Testis (tissue), 3 donors: Measurements from ENCODE around the gene HOXA6. TPM values are rescaled to one million over a fixed set of nuclear protein-coding genes. Genes with fewer than 3 reads are reported as not detected.
A peak's percentile ranks its signal among the peaks of the same experiment; 100 is the strongest.

Experiments used
- DNase-seq: peaks from one replicate; pipeline ENCODE4 v3.0.0-alpha.2; 2019
- H3K27ac ChIP-seq, 2 donors: fragments of 200-600 bp; sonication (generic); one replicate each; pipeline ENCODE4 v1.5.1; 2019
- H3K27me3 ChIP-seq: fragments of 200-600 bp; sonication (generic); one replicate; pipeline ENCODE4 v1.5.1; 2019
- H3K36me3 ChIP-seq: fragments of 200-600 bp; sonication (generic); one replicate; pipeline ENCODE4 v1.5.1; 2017; ENCODE audit warnings: low read depth; ENCODE audit errors: missing control alignments
- H3K4me1 ChIP-seq: fragments of 200-600 bp; sonication (generic); one replicate; pipeline ENCODE4 v1.5.1; 2019
- H3K4me3 ChIP-seq, 2 donors: fragments of 200-600 bp; sonication (generic); one replicate each; pipeline ENCODE4 v1.5.1; 2017 to 2019
- H3K9me3 ChIP-seq: fragments of 200-600 bp; sonication (generic); one replicate; pipeline ENCODE4 v1.5.1; 2017
- CTCF ChIP-seq, 3 experiments: fragments of 450-650 bp in 2 of 3; fragments of 200-600 bp in 1 of 3; sonication (generic) in 1 of 3; IDR thresholded peaks; one replicate each; pipeline ENCODE4 v1.5.1; 2016 to 2019; ENCODE audit warnings: antibody characterized with exemption in 3 of 3, mild to moderate bottlenecking in 2 of 3, moderate library complexity in 1 of 3
- POLR2A ChIP-seq: fragments of 450-650 bp; IDR thresholded peaks from one replicate; pipeline ENCODE4 v1.6.1; 2017; ENCODE audit warnings: antibody characterized with exemption, mild to moderate bottlenecking, moderate library complexity
- WGBS, 2 donors: methylation state at CpG; one replicate each; pipeline ENCODE4 v1.1.5; 2018; 5-methylcytosine and 5-hydroxymethylcytosine counted together
- intact Hi-C: fragments of 100-400 bp; cut with DNase I; formaldehyde crosslinking; loops from one replicate; pipeline ENCODE4 v1.15.1; 2023; ENCODE audit warnings: low total_unique reads
- polyA plus RNA-seq: library from polyadenylated mRNA; stranded (reverse); fragments of 350-450 nt; fragmentation: Illumina TruSeq; extraction: RNeasy Lipid Tissue Mini Kit (QIAGEN cat#74804); gene quantifications from one replicate; pipeline ENCODE4 v1.2.3, GENCODE V29; 2014; ENCODE audit warnings: low read depth, low replicate concordance; ENCODE audit not compliant: insufficient read depth
- total RNA-seq, 2 donors: library from RNA; depleted of rRNA; stranded (reverse); fragments of >200 nt; gene quantifications; one replicate each; pipeline ENCODE4 v1.2.3, GENCODE V29; 2016

HOXA6 gene
- total and polyA plus RNA-seq, 3 donors from 2014 or later, result 0.37 TPM; not detected in 2

GRCh38 chr7:27134392-27134791 is 13.2 kb downstream of the HOXA6 start:
- Histone ChIP-seq H3K4me1 (no peaks in the 10 kb centered on the region), H3K36me3 (no peaks in the 10 kb centered on the region), H3K9me3 (no peaks in the 10 kb centered on the region), H3K4me3 (no peak overlapping the region), H3K27me3 (no peaks in the 10 kb centered on the region), H3K27ac (no peak overlapping the region)
- WGBS, 2 donors, result 55 to 82% methylated on average over 2 of the region's 2 CpGs
- no peak for DNase-seq
- TF ChIP-seq POLR2A (no peak), CTCF (IDR thresholded peaks at IDR 0.05) (no peak)
- intact Hi-C loops, result no loop called here

DNA sequence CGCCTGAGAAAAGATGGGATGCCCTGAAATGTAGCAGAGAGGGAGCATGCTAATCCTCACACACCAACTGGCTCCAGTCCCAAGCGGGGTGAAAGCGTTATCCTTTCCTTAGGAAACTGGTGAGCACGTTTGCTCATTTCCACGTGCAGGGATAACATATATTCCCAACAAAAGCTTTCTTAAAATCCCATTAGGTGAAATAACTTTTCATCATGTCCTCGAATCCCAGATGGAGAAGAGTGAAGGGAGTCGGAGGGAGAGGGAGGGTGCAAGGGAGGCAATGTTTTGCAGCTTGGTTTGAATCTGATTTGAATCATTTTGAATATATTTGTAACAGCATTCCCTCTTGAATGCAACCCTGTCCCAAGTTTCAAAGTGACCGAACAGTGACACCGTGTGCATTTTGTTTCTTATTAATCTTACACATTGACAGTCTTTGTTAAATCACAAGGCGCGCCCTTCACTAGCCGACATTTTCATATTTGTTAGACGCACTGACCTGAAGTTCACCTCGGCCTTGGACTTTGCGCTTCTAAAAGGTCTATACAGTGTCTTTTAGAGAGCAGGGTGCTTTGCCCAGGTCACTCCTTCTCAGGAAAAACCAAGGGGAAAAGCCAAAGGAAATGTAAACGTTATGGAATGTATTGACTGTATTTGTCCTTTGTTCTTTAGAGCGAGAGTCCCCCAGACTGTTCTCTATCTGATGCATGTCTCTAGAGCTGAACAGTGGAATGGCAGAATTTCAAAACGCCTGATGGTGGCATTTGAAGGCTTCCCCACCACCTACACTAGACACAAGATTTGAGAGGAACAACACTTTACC is 14.0 kb downstream of the HOXA6 start:
- no peak for TF ChIP-seq POLR2A
- no peak for TF ChIP-seq CTCF (IDR thresholded peaks at IDR 0.05)

DNA sequence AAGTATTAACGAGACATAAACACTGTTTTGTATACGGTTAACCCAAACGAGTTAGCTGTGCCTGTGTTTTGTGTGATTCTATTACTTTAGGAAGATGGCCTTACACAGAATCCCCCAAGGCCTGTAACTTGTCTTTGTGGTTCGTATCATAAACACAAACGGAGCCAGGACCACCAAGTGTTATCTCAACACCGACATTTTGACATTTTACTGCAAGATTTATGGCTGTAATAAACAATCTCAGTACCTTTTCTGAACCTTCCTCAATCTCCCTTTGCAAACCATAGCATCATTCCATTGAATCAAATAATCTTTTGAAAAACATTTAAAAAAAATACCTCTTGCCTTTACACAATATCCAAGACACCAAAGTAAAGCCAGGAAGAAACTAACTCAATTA is 14.6 kb downstream of the HOXA6 start:
- H3K36me3 ChIP-seq, result no peaks in the 10 kb centered on the region
- intact Hi-C loops, result no loop called here
- 51 to 60% methylated on average over 6 of the region's 6 CpGs for WGBS, 2 donors
- H3K27ac ChIP-seq, result no peak overlapping the region
- H3K4me1 ChIP-seq, result no peaks in the 10 kb centered on the region
- no peak for DNase-seq
- H3K4me3 ChIP-seq, result no peak overlapping the region
- H3K9me3 ChIP-seq, result no peaks in the 10 kb centered on the region
- no peaks in the 10 kb centered on the region for H3K27me3 ChIP-seq
- TF ChIP-seq CTCF (IDR thresholded peaks at IDR 0.05), result no peak

More for the DNA sequence above, 14.0 kb downstream of the HOXA6 start:
- no peak overlapping the region for H3K4me3 ChIP-seq
- H3K36me3 ChIP-seq, result no peaks in the 10 kb centered on the region
- no peaks in the 10 kb centered on the region for H3K4me1 ChIP-seq
- no peak overlapping the region for H3K27ac ChIP-seq
- 52 to 54% methylated on average over 18 of the region's 18 CpGs for WGBS, 2 donors
- no peaks in the 10 kb centered on the region for H3K27me3 ChIP-seq
- intact Hi-C loops, result no loop called here
- peak; percentile 11 for DNase-seq
- H3K9me3 ChIP-seq, result no peaks in the 10 kb centered on the region

DNA sequence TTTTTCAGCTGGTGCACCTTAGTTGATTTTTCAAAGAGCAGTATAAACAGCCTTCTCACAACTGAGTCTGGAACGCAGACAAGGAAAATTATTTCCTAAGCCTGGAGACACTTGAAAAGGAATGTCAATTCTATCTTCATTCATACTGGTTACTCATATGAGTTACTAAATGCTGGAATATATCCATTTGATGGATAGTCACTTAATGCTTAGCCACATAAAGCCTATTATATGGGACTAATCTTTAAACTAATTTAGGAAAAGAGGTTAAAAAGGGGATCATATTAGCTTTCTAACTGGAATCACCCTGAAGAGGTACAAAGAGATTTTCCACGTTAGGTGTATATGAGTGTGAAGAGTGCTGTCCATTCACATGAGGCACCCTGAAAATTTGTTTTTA is 15.4 kb downstream of the HOXA6 start:
- H3K27me3 ChIP-seq, result no peaks in the 10 kb centered on the region
- no peaks in the 10 kb centered on the region for H3K4me1 ChIP-seq
- 73 to 76% methylated on average over 2 of the region's 2 CpGs for WGBS, 2 donors
- no peak for DNase-seq
- no peak for TF ChIP-seq POLR2A
- no peak for TF ChIP-seq CTCF (IDR thresholded peaks at IDR 0.05)
- H3K4me3 ChIP-seq, result no peak overlapping the region
- no peaks in the 10 kb centered on the region for H3K36me3 ChIP-seq
- intact Hi-C loops, result no loop called here
- H3K9me3 ChIP-seq, result no peaks in the 10 kb centered on the region
- H3K27ac ChIP-seq, result no peak overlapping the region

DNA sequence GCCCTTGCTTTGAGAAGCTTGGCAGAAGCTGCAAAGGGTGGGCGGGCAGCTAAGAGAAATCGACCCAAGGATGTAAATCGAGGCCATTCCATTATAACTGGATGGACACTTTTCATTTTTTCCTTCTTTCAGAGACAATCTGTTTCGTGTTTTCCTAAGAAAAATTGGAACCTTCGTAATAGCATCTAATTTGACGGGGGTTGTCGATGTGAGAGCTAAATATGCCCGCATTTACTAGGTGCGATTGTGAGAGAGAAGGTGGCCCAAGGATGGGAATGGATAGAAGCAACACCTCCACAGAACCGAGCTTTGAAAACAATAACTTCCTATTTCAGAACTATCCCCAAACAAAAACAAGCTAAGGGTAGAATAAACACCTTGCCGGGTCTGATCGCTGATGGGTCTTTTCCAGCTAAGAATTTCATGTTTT is 16.2 kb downstream of the HOXA6 start:
- WGBS, 2 donors, result 26% methylated on average over 12 of the region's 12 CpGs
- H3K4me1 ChIP-seq, result no peaks in the 10 kb centered on the region
- intact Hi-C loops, result no loop called here

More for the DNA sequence above, 16.2 kb downstream of the HOXA6 start:
- H3K27ac ChIP-seq, result no peak overlapping the region
- DNase-seq, result no peak
- no peaks in the 10 kb centered on the region for H3K36me3 ChIP-seq
- H3K27me3 ChIP-seq, result no peaks in the 10 kb centered on the region
- H3K9me3 ChIP-seq, result no peaks in the 10 kb centered on the region
- TF ChIP-seq CTCF (IDR thresholded peaks at IDR 0.05) (no peak), POLR2A (no peak)
- H3K4me3 ChIP-seq, result peak overlapping the region; percentile 57 to 75
